A673 (cell line): ENCODE measurements around the gene IGFBP4.

Experiments used
- EZH2 ChIP-seq: fragments of 200-600 bp; sonication (generic); IDR thresholded peaks from 2 replicates; pipeline ENCODE4 v1.6.1; 2017; ENCODE audit warnings: borderline replicate concordance, low read depth, mild to moderate bottlenecking, mixed read lengths, antibody characterized with exemption, low read length; ENCODE audit not compliant: poor library complexity, severe bottlenecking
- TF ChIP-seq, protein P1 (sequence below): fragments of 300-800, 200-600 bp; sonication (generic); conservative IDR thresholded peaks from 2 replicates; pipeline ENCODE4 v1.5.1; 2017; ENCODE audit warnings: low read depth, mild to moderate bottlenecking, antibody characterized with exemption, low read length, moderate library complexity, mixed read lengths

- TF ChIP-seq, protein P1, sequence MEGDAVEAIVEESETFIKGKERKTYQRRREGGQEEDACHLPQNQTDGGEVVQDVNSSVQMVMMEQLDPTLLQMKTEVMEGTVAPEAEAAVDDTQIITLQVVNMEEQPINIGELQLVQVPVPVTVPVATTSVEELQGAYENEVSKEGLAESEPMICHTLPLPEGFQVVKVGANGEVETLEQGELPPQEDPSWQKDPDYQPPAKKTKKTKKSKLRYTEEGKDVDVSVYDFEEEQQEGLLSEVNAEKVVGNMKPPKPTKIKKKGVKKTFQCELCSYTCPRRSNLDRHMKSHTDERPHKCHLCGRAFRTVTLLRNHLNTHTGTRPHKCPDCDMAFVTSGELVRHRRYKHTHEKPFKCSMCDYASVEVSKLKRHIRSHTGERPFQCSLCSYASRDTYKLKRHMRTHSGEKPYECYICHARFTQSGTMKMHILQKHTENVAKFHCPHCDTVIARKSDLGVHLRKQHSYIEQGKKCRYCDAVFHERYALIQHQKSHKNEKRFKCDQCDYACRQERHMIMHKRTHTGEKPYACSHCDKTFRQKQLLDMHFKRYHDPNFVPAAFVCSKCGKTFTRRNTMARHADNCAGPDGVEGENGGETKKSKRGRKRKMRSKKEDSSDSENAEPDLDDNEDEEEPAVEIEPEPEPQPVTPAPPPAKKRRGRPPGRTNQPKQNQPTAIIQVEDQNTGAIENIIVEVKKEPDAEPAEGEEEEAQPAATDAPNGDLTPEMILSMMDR = no peak
- no peak for TF ChIP-seq EZH2
These were observed 18.6 kb downstream of the IGFBP4 start for GRCh38 chr17:40461732-40462342.
